22Rv1 (cell line): ENCODE data around the gene DCDC2C.

Source experiments
- ZFX ChIP-seq: fragments of 450-650 bp; IDR thresholded peaks from 2 replicates; pipeline ENCODE4 v1.6.1; 2017; ENCODE audit warnings: antibody characterized with exemption, borderline replicate concordance
- TF ChIP-seq, protein P1 (sequence below): fragments of 450-650 bp; IDR thresholded peaks from 2 replicates; pipeline ENCODE4 v1.5.1; 2017; ENCODE audit warnings: mild to moderate bottlenecking

DNA sequence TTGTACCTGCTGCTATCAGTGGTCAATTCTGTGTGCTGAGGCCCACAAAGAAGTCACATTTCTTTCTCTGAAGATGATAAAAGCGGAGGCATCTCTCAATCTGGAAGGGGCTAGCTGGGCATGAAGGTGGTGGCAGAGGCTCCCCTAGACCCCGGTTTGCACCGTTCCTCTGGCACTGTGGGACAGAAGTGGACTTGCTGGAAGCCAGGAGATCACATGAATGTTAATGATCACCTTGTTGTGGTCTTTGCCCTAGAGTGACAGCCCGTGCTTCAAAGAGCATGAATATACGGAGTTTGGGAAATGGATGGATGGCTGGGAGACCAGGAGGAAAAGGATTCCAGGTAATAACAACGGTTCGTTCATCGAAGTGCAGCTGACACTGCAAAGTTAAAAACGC is 25.2 kb upstream of the DCDC2C start:
- TF ChIP-seq, protein P1, sequence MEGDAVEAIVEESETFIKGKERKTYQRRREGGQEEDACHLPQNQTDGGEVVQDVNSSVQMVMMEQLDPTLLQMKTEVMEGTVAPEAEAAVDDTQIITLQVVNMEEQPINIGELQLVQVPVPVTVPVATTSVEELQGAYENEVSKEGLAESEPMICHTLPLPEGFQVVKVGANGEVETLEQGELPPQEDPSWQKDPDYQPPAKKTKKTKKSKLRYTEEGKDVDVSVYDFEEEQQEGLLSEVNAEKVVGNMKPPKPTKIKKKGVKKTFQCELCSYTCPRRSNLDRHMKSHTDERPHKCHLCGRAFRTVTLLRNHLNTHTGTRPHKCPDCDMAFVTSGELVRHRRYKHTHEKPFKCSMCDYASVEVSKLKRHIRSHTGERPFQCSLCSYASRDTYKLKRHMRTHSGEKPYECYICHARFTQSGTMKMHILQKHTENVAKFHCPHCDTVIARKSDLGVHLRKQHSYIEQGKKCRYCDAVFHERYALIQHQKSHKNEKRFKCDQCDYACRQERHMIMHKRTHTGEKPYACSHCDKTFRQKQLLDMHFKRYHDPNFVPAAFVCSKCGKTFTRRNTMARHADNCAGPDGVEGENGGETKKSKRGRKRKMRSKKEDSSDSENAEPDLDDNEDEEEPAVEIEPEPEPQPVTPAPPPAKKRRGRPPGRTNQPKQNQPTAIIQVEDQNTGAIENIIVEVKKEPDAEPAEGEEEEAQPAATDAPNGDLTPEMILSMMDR = no peak
- TF ChIP-seq ZFX = no peak
